Activated CD8-positive, alpha-beta T cell treated with anti-CD3 and anti-CD28 coated beads for 36 hours (primary cell): Measurements from ENCODE around the gene ARCN1. TPM values are rescaled to one million over a fixed set of nuclear protein-coding genes. Genes with fewer than 3 reads are reported as not detected.

Experiments
- ATAC-seq: fragments of 200-7000 bp; cut with Tn5 transposase; one replicate; pipeline ENCODE4 v1.10.0; 2021; ENCODE audit warnings: mild to moderate bottlenecking, moderate library complexity
- CTCF ChIA-PET: fragments of 350-600 bp; sonication (Branson Sonifier 250); formaldehyde crosslinking; loops from one replicate; lab custom pipeline; 2021; ENCODE audit warnings: antibody characterized with exemption; lab: Charles Lee
- POLR2A ChIA-PET: fragments of 350-600 bp; sonication (Branson Sonifier 250); formaldehyde crosslinking; loops from one replicate; lab custom pipeline; 2021; ENCODE audit warnings: antibody characterized with exemption; lab: Charles Lee
- DNase-seq: peaks from one replicate; pipeline ENCODE4 v3.0.0-alpha.2; 2020
- H3K27ac Mint-ChIP-seq: one replicate; pipeline ENCODE4 v1.8.0; 2021; ENCODE audit warnings: mild to moderate bottlenecking, mixed read lengths
- H3K27me3 Mint-ChIP-seq: one replicate; pipeline ENCODE4 v1.8.0; 2021; ENCODE audit warnings: mixed read lengths
- H3K36me3 Mint-ChIP-seq: one replicate; pipeline ENCODE4 v1.8.0; 2021; ENCODE audit warnings: low read depth, mixed read lengths
- H3K4me1 Mint-ChIP-seq: one replicate; pipeline ENCODE4 v1.8.0; 2021; ENCODE audit warnings: low read depth, mixed read lengths
- H3K4me3 Mint-ChIP-seq: one replicate; pipeline ENCODE4 v1.8.0; 2021; ENCODE audit warnings: mild to moderate bottlenecking, moderate library complexity, mixed read lengths
- H3K9me3 Mint-ChIP-seq: one replicate; pipeline ENCODE4 v1.8.0; 2021; ENCODE audit warnings: mixed read lengths
- intact Hi-C: fragments of 100-400 bp; cut with micrococcal nuclease; formaldehyde crosslinking; loops from one replicate; pipeline ENCODE4 v1.10.0; 2022
- total RNA-seq, 2 experiments: library from RNA; stranded (reverse); gene quantifications; one replicate each; pipeline ENCODE4 v1.2.3, GENCODE V29; 2021
- TF ChIP-seq, protein P1 (sequence below): fragments of 200-600 bp; IDR thresholded peaks from one replicate; pipeline ENCODE4 v1.8.0; 2022; ENCODE audit warnings: antibody characterized with exemption, mild to moderate bottlenecking

The ARCN1 gene
- total RNA-seq, 2 experiments from 2014 or later: 134 to 135 TPM

DNA sequence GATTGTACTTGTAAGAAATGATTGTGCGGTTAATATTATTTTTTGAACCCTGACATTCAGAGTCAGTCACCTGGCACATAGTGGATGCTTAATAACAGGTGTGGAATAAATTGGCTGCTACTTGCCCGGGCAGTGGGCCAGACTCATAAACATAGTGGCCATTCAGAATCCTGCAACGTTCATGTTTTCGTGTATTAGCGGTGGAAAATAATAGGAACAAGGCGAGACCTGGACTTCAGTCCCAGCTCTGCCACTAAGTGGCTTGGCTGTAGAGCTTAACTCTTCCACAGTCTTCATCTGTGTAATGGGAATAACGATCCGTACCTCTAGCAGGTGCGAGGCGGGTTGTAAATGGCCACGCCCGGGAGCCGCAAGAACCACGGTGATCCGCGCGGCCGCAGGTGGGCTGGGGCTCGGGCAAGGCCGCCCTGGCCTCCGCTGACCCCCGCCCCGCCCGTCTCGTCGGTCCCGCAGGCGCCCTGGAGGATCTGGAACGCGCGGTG, 42.0 kb upstream of the ARCN1 start:
- DNase-seq (no peak), ATAC-seq (no peak)
- intact Hi-C loops: no loop called here
- Mint-ChIP-seq H3K9me3 (no peaks in the 10 kb centered on the region), H3K36me3 (peaks cover 2% of the 10 kb centered on the region), H3K27ac (peak overlapping the region; percentile 66), H3K4me3 (peak overlapping the region; percentile 96), H3K4me1 (peaks cover 28% of the 10 kb centered on the region), H3K27me3 (no peaks in the 10 kb centered on the region)
- TF ChIP-seq, protein P1, sequence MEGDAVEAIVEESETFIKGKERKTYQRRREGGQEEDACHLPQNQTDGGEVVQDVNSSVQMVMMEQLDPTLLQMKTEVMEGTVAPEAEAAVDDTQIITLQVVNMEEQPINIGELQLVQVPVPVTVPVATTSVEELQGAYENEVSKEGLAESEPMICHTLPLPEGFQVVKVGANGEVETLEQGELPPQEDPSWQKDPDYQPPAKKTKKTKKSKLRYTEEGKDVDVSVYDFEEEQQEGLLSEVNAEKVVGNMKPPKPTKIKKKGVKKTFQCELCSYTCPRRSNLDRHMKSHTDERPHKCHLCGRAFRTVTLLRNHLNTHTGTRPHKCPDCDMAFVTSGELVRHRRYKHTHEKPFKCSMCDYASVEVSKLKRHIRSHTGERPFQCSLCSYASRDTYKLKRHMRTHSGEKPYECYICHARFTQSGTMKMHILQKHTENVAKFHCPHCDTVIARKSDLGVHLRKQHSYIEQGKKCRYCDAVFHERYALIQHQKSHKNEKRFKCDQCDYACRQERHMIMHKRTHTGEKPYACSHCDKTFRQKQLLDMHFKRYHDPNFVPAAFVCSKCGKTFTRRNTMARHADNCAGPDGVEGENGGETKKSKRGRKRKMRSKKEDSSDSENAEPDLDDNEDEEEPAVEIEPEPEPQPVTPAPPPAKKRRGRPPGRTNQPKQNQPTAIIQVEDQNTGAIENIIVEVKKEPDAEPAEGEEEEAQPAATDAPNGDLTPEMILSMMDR: no peak
- ChIA-PET CTCF (interaction anchor here (0.5 to 1.4 kb wide), 7 partner anchors 42 to 285 kb away, joined by 3 to 6 read pairs (median 3); partner anchors contain the start of gene ARCN1), POLR2A (interaction anchor here (0.6 to 1.1 kb wide), 5 partner anchors 14 to 133 kb away, joined by 3 to 4 read pairs (median 3); no protein-coding TSS in a partner anchor)

DNA sequence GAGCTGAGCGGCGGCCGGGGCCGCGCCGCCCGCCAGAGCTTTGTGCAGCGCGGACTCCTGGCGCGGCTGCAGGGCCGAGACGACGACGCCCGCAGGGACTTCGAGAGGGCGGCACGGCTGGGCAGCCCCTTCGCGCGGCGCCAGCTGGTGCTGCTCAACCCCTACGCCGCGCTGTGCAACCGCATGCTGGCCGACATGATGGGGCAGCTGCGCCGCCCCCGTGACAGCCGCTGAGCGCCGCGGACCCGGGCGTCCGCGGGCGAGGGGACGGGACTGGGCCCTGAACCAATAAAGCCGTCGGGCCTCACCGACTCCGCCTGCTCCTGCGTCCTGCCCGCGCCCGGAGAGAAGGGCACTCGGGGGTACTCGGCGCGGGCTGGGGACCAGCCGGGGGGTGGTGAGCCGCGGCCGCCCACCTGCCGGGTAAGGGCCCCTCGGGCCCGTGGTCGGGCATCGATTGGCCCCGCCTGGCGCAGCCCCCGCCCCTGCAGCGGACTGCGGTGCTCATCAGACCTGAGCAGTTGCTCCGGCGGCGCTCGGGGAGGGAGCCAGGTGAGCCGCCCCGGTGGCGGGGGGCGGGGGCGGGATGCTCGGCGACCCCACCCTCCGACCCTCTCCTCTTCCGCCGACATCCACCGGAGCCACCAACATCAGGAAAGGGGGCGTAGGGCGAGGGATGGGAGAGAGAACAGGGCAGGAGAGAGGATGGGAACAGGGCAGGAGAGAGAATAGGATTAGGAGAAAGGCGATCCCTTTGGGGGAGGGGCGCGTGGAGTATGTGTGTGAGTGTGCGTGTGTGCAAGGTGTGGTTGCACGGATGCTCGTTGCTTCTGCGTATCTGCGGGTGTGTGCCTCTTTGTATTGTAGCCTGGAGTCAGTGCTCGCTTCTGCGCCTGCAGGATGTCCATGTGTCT, 41.3 kb upstream of the ARCN1 start, which contains the start of gene TMEM25:
Gene TMEM25, plus strand, starts transcription at position 510 of the 914 bp plus-strand sequence. CDS start 610 bp downstream, outside the sequence.
- peak within 1 kb of the TSS; percentile 87 for H3K27ac Mint-ChIP-seq
- H3K4me3 Mint-ChIP-seq: peak within 1 kb of the TSS; percentile 96
- DNase-seq (peak; percentile 82), ATAC-seq (peak; percentile 85)
- TF ChIP-seq, protein P1: no peak
- intact Hi-C loops: no loop called here
- H3K27me3 Mint-ChIP-seq: no peaks in the 10 kb centered on the region
- ChIA-PET POLR2A (interaction anchor here (0.8 to 1.1 kb wide), 4 partner anchors 15 to 134 kb away, joined by 3 to 4 read pairs (median 3); no protein-coding TSS in a partner anchor), CTCF (interaction anchor here (0.5 to 1.4 kb wide), 6 partner anchors 41 to 285 kb away, joined by 3 to 6 read pairs (median 3); partner anchors contain the start of gene ARCN1)
- H3K4me1 Mint-ChIP-seq: peaks cover 28% of the 10 kb centered on the region
- H3K9me3 Mint-ChIP-seq: no peaks in the 10 kb centered on the region
- peaks cover 2% of the 10 kb centered on the region for H3K36me3 Mint-ChIP-seq

DNA sequence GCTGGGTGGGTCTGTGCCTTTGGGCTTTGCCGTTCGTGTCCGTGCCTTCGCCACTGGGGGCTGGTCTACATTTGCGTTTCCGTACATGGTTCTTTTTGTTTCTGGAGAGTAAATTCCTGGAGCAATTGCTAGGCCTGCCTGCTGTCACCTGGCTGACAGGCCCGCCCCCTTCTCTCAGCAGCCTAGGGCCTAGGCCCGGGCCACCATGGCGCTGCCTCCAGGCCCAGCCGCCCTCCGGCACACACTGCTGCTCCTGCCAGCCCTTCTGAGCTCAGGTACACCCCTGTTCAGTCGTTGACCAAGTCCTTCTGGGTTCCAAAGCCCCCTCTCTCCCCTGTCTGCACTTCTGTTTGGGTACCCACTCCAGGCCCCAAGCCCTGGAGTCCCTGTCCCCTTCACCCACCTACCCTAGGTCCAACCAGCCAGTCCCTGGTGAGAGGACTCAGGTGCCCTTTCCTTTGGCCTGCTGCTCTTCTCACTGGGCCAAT, 40.6 kb upstream of the ARCN1 start:
- H3K27me3 Mint-ChIP-seq: no peaks in the 10 kb centered on the region
- H3K4me3 Mint-ChIP-seq: peak overlapping the region; percentile 96
- H3K9me3 Mint-ChIP-seq: no peaks in the 10 kb centered on the region
- DNase-seq: no peak
- peak; percentile 15 for ATAC-seq
- H3K27ac Mint-ChIP-seq: peak overlapping the region; percentile 87
- ChIA-PET POLR2A (no interaction called here), CTCF (no interaction called here)
- H3K4me1 Mint-ChIP-seq: peaks cover 28% of the 10 kb centered on the region
- intact Hi-C loops: no loop called here
- peaks cover 2% of the 10 kb centered on the region for H3K36me3 Mint-ChIP-seq
- TF ChIP-seq, protein P1: no peak

DNA sequence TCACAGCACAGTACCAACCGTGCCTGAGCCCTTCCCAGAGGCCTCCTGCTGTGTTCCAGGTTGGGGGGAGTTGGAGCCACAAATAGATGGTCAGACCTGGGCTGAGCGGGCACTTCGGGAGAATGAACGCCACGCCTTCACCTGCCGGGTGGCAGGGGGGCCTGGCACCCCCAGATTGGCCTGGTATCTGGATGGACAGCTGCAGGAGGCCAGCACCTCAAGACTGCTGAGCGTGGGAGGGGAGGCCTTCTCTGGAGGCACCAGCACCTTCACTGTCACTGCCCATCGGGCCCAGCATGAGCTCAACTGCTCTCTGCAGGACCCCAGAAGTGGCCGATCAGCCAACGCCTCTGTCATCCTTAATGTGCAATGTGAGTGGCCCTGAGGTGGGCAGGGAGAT, 40.1 kb upstream of the ARCN1 start:
- CTCF ChIA-PET: no interaction called here
- Mint-ChIP-seq H3K4me3 (peak overlapping the region; percentile 96), H3K36me3 (peaks cover 2% of the 10 kb centered on the region), H3K27ac (no peak overlapping the region), H3K27me3 (no peaks in the 10 kb centered on the region), H3K9me3 (no peaks in the 10 kb centered on the region), H3K4me1 (peaks cover 28% of the 10 kb centered on the region)
- DNase-seq (no peak), ATAC-seq (no peak)
- intact Hi-C loops: no loop called here
- TF ChIP-seq, protein P1: no peak
- POLR2A ChIA-PET: no interaction called here
